SK-MEL-5 (cell line): ENCODE results near the gene PLPP7. TPM values are rescaled to one million over a fixed set of nuclear protein-coding genes. Genes with fewer than 3 reads are reported as not detected.

ENCODE experiments used
- DNase-seq: peaks from one replicate; pipeline ENCODE4 v3.0.0-alpha.2; 2016; ENCODE audit warnings: low read depth, low spot score
- in situ Hi-C: cut with HindIII; loops from 2 replicates; pipeline ENCODE4 v1.10.0; 2016; ENCODE audit warnings: low sequenced_read_pairs, high pct_unique_total_duplicates, low pct_unique_long_range_greater_than_20kb
- total RNA-seq: library from RNA; depleted of rRNA; stranded (reverse); fragments of >200 nt; shearing (Covaris generic); gene quantifications from 2 replicates; pipeline ENCODE4 v1.2.3, GENCODE V29; 2014

The PLPP7 gene
- total RNA-seq, 1 experiment from 2014 or later: 2.0 TPM

DNA sequence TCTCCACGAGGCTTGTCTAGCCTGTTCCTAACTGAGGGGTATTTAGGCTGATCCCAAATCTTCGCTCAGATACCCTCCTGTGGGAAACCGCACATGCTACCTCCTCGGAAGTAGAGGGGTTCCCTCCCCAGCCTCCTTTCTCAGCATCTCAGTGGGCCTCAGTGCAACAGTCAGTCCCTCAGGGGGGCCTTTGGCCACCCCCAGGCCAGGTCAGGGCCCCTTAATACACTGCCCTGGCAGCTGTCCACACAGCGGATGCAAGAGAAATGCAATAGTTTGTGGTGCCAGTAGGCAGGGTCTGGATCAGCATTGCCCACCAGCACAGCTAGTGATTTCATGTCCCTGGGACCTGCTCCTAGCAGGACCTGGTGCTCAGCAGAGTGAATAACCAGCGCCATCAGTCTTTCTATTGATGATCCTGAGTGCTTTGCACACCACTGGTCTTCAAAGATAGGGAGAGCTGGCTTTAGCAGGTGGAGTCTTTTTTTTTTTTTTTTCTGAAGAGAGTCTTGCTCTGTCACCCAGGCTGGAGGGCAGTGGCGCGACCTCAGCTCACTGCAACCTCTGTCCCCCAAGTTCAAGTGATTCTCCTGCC, 7.5 kb downstream of the PLPP7 start:
- in situ Hi-C loops: no loop called here
- DNase-seq: no peak

DNA sequence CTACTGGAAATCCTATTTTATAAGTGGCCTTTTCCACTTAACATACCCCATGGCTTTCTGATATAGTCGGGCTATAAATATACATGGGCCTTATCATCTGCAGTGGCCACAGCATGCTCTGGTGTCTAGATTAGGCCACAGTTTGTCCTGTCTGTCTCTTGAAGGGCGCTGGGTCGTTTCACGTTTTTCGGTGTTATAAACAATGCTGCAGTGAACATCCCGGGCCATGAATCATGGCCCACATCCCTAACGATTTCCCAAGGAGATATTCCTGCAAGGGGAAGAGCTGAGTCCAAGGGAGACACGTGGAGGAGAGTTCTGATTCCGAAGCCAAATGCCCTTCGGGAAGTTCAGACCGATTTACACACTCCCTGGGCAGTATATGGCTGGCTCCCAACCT, 8.4 kb downstream of the PLPP7 start:
- DNase-seq: no peak
- in situ Hi-C loops: no loop called here

DNA sequence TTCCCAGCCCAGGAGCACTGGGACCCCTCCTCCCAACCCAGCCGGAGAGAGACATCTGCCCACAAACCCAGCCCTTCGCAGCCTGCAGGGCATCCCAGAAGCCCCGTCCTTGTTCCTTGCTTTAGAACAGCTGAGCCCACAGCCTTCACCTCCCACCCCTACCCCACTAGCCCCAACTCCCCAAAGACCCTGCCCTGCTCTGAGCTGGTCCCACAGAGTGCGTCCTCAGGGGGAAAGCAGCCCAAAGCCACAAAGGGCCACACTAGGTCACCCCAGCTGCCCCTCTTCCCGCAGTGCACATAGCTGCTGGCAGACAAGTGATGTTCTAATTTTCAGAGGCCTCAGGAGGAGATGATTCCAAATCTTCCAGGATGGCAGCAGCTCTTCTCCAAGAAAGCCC, 8.8 kb downstream of the PLPP7 start:
- in situ Hi-C loops: no loop called here

DNA sequence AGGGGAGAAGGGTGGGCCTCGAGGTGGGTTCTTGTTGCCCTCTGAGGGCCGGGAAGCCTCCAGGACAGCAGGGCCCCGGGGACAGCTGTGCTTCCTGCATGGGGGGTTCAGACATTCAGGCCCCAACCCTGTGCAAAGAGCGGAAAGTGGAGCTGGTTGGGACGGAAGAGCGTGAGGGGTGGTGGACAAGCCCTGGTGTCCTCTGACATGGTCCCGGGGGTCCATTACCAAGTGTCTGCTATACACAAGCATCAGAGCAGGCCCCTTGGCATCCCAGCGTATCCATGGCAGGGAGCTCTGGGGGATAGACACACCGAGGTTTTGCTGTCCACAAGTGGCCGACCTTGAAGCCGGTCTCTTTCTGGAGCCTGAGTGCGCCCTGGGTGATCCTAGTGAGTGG, 9.3 kb downstream of the PLPP7 start:
- in situ Hi-C loops: no loop called here
- no peak for DNase-seq

More for the DNA sequence above, 8.8 kb downstream of the PLPP7 start:
- no peak for DNase-seq

DNA sequence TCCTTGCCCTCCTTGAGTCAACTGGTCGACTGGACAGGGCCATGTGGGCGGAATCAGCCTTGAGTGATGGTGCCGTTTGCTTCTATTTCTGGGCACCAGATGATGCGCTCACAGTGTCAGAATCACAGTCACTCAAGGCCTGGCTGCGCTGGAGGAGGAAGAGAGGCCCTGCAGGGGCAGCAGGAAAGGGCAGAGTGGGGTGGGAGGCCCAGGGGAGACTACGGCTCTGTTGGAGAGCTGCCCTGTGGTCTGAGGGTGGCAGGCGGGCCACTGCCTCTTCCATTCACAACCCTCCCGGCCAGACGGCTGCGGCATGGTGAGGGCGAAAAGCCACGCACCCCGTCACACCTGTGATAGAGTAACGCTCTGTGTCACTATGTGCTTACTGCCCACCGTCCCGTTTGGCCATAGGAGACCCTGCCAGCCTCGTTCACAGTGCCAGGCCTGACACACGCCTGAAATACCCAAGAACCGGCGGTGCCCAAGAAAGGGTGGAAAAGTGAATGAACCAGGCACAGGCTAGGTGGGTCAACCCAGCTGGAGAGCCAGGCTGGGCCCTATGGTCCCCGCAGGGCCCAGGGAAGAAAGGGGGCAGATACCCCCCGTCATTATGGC, 9.9 kb downstream of the PLPP7 start:
- DNase-seq: no peak
- in situ Hi-C loops: no loop called here

DNA sequence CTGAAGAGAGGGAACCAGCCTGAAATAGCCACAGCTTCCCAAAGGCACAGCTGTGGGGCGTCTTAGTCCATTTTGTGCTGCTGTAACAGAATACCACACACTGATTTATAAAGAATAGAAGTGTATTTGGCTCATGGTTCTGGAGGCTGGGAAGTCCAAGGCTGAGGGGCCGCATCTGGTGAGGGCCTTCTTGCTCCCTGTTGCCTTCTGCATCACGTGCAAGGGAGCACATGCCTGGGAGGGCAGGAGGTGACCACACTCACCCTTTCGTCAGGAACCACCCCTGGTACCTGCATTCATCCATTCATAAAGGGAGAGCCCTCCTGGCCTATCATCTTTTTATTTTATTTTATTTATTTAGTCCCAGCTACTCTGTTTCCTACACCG, 10.4 kb downstream of the PLPP7 start:
- in situ Hi-C loops: no loop called here
- no peak for DNase-seq

DNA sequence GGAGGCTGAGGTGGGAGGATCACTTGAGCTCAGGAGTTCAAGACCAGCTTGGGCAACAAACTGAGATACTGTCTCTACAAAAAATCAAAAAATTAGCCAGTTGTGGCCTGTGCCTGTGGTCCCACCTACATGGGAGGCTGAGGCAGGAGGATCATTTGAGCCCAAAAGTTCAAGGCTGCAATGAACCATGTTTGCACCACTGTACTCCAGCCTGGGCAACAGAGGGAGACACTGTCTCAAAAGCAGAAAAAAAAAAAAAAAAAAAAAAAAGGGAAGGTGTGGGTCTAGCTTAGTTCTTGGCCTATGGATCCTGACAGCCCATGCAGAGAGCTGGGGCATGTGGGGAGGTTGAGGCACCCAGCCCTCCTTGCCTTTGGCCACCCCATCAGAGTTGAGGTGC, 10.9 kb downstream of the PLPP7 start:
- in situ Hi-C loops: no loop called here

DNA sequence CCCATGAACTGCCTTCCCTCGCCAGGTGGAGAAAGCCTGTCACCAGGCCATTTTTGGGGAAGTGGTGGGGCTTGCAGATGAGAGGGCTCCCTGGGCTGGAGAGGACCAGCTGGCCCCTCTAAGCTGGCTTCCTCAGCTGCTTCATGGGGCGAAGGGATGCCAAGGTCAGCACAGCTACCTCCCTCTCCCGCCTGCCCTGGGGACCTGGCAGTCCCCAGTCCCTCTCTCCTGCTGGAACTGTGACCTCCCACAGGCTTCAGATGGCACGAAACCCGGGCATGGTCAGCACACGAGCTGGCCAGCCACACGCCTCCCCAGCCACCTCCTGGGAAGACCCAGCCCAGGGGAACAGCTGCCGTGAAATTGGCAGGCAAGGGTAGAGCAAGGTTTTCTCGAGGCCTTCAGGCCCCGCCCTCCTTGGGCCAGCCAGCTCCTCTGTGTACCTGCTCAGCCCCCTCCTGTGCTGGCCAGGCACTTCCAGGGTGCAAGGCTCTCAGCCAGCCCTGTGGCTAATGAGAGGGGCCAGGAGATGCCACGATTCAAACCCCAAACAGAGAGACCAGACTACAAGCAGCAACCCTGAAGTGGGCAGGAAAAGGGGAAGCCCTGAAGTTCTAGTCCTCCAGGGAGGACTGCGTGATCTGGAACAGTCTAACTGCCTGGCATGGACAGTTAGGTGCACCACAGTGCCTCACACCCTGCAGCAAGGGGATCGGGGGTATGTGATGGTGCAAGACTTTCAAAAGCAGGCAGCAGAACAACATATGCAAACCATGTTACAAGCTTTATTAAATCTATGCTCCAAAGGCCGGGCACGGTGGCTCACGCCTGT, 12.9 kb downstream of the PLPP7 start:
- in situ Hi-C loops: no loop called here
- no peak for DNase-seq

More for the DNA sequence above, 10.9 kb downstream of the PLPP7 start:
- DNase-seq: no peak

DNA sequence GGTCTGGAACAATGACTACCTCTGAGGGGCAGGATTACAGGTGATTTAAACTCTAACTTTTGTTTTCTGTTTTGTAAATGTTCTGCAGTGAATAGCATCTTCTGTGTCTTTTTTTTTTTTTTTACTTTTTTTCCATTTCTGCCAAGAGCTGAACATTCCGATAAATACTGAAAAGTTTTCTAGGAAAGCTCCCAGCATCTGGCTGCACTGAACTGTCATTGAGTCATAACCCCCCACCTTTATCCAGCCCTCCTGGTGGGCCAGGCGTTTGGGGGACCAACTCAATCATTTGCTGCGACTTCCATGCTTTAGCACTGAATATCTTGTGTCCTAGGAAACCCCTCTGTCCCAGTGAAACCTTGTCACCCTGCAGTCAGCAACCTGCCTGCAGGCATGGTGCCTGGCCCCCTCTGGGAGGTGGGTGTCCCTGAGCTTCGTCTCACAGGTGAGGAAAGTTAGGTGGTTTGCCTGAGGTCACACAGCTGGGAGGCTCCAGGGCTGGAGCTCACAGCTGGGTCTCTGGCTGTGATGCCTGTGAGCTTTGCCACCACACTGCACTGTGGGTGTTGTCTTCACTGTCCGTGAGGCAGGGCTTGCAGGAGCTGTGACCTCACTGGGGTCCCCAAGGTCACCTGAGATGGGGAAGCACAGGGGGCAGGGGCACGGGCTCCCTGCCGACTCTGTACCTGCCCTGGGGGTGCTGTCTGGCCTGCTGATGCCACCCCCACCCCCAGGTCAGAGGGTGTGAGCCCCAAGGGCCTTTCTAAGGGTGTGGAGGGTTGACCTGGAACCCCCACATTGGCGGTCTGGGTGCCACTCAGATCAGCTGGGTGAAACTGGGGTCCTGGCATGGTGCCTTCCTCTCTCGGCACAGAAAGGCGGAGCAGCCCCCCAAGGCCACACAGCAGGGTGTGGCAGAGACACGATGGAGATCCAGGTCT, 14.1 kb downstream of the PLPP7 start:
- in situ Hi-C loops: no loop called here
- no peak for DNase-seq

DNA sequence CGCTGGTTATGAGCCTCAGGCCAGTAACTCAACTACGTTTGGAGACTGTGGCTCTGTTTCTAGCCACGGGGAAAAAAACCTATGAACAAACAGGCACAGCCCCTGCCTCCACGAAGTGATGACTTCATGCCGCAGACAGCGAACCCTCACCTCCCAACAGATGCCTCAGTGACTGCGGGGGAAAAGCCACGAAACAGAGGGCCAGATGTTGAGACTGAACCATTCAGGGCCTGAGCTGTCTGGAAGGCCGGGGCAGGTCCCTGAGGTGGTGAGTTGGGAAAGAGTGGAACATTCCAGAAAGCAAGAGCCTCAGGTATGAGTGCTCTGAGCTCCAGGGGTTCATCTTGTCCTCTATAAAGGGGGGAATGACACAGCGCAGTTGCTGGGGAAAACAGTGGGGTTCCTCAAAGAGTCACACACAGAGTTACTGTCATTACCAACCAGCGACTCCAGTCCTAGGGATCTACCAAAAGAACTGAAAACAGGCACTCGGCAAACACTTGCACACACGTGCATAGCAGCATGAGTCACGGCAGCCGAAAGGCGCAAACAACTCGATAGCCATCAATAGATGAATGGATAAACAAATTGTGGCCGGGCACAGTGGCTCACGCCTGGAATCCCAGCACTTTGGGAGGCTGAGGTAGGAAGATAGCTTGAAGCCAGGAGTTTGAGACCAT, 15.3 kb downstream of the PLPP7 start:
- DNase-seq: no peak
- in situ Hi-C loops: no loop called here

DNA sequence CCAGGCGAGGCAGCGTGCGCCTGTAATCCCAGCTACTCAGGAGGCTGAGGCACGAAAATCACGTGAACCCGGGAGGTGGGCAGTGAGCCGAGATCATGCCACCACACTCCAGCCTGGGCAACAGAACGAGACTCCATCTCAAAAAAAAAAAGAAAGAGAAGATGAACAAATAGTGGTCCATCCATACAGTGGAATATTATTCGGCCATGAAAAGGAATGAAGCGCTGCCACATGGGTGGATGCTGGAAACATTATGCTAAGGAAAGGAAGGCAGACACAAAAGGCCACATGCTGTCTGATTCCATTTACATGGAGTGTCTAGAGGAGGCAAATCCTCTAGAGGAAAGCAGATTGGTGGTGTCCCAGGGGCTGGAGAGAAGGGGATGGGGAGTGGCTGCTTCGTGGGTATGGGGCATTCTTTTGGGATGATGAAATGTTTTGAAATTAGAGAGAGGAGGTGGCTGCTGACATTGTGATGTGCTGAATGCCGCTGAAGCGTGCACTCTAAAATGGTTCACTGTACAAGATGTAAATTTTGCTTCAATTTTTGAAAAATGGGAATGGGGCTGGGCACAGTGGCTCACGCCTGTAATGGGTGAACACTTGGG, 17.0 kb downstream of the PLPP7 start:
- no peak for DNase-seq
- in situ Hi-C loops: no loop called here

DNA sequence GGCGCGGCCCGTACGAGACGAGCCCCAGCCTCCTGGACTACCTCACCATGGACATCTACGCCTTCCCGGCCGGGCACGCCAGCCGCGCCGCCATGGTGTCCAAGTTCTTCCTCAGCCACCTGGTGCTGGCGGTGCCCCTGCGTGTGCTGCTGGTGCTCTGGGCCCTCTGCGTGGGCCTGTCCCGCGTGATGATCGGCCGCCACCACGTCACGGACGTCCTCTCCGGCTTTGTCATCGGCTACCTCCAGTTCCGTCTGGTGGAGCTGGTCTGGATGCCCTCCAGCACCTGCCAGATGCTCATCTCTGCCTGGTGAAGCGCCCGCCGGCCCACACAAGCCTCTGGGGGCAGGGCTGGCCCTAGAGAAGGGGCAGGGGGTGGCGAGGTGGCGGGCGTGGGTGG, 18.5 kb downstream of the PLPP7 start:
- no peak for DNase-seq
- in situ Hi-C loops: no loop called here

DNA sequence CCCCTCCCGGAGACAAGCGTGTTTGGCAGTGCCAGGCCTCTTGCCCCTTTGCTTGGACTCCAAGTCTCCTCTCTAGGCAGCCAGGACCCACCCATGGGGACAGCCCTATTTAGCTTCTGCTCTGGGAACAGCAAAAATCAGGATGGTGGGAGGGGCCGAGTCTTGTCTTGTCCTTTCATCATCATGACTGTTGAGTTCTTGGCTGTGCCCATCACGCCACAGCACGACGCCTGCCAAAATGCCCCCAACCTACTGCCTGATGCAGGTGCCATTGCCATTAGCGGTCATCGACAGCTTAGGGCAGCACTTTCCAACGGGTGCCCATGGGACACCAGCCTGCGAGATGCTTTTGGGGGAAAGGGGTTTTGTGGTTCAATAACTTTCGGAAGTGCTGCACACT, 18.9 kb downstream of the PLPP7 start:
- in situ Hi-C loops: no loop called here
- no peak for DNase-seq

DNA sequence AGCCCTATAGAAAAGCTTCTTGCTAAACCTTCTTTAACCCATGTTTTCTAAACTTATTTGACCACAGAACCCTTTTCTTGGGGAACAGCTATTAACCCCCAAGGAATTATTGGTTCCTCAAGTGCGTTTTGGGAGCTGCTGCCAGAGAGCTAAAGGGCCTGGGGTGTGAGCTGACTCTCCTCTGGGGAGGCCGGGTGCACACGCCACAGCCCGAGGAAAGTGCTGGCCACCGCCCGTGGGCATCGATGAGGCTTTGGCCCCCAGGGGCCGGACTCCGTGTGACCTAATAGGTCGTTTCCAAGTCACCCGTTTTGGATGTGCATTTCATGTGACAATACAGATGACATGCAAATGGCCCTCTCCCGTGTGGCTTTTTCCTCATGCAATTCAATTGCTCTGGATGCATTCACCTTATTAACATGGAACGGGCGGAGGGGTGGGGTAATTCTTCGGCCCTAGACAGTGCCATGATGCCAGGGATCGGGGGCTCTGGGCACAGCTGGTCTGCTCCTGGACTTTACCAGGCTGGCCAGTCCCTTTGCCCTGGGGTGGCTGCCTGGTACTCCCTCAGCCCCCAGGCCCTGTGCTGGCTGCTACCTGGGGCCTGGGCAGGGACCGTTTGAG, 19.5 kb downstream of the PLPP7 start:
- DNase-seq: no peak
- in situ Hi-C loops: no loop called here

DNA sequence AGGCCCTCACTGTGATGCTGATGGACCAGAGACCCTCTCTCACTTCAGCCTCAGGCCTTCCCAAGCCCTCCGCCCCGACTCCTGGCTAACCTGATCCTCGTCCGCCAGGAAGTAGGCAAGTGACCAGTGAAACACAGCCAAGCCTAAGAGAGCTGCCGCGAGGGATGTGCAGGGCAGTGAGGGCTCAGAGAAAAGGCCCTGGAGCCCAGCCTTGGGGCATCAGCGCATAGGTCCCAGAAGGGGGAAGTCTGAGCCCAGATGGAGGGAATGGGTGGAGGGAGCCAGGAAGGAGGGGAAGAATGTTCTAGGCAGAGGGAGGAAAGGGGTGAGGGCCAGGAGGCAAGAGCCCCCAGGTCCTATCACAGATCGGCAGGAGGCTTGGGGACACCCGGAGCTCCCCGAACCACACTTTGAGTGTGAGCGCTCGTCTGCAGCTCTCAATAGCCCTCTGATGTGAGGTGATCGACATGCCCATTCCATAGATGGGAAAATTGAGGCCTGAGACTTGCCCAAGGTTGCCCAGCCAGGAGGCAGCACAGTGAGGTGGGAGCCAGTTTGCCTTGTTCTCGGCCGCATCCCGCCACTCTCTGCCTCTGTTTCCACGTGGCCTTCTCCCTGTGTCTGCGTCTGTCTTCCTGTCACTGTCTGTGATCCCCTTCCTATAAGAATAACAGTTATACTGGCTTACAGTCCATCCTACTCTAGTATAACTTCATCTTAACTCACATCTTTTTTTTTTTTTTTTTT, 20.2 kb downstream of the PLPP7 start:
- in situ Hi-C loops: no loop called here
- no peak for DNase-seq
